BE2C (cell line): ENCODE measurements around the gene ZNF322.
A peak's percentile ranks its signal among the peaks of the same experiment; 100 is the strongest.

Experiments
- DNase-seq: peaks from one replicate; pipeline ENCODE4 v3.0.0-alpha.2; 2020
- H3K27me3 ChIP-seq: fragments of 250-450 bp; sonication (Bioruptor Pico); 2 replicates; pipeline ENCODE4 v1.5.1; 2020; ENCODE audit warnings: mild to moderate bottlenecking
- H3K36me3 ChIP-seq: fragments of 250-450 bp; sonication (Bioruptor Pico); 2 replicates; pipeline ENCODE4 v1.5.1; 2020; ENCODE audit warnings: mild to moderate bottlenecking
- H3K4me1 ChIP-seq: fragments of 250-450 bp; sonication (Bioruptor Pico); 2 replicates; pipeline ENCODE4 v1.5.1; 2020
- H3K4me3 ChIP-seq: 2 replicates; pipeline ENCODE4 v1.5.1; 2011; ENCODE audit warnings: low read depth, low read length
- H3K9me3 ChIP-seq: fragments of 250-450 bp; sonication (Bioruptor Pico); 2 replicates; pipeline ENCODE4 v1.5.1; 2020
- TF ChIP-seq, protein P1 (sequence below): IDR thresholded peaks from 2 replicates; pipeline ENCODE4 v1.5.1; 2012; ENCODE audit warnings: mild to moderate bottlenecking, low read depth, low read length

ZNF322 gene

DNA sequence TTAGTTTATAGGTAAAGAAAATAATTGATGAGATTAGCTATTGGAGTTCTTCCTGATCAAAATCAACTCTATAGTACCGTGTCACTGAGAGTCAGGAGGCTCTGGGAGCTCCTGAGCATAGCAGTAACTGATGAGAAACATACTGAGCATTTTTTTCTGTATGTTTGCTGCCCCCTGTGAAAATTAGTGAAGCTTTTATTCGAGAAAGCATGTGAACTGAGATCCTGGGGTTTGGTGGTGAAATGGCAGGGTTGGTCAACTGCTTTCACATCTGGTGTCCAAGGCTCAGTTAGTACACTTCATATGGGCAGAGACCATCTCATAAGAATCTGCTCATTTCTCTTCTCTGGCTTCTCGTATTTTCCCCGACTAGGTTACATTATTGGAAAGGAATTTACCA lies 66.9 kb downstream of the ZNF322 start:
- TF ChIP-seq, protein P1, sequence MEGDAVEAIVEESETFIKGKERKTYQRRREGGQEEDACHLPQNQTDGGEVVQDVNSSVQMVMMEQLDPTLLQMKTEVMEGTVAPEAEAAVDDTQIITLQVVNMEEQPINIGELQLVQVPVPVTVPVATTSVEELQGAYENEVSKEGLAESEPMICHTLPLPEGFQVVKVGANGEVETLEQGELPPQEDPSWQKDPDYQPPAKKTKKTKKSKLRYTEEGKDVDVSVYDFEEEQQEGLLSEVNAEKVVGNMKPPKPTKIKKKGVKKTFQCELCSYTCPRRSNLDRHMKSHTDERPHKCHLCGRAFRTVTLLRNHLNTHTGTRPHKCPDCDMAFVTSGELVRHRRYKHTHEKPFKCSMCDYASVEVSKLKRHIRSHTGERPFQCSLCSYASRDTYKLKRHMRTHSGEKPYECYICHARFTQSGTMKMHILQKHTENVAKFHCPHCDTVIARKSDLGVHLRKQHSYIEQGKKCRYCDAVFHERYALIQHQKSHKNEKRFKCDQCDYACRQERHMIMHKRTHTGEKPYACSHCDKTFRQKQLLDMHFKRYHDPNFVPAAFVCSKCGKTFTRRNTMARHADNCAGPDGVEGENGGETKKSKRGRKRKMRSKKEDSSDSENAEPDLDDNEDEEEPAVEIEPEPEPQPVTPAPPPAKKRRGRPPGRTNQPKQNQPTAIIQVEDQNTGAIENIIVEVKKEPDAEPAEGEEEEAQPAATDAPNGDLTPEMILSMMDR = peak; percentile 15; the same call in 1 of the 2 replicates
- Histone ChIP-seq H3K9me3 (no peaks in the 10 kb centered on the region), H3K36me3 (no peaks in the 10 kb centered on the region), H3K27me3 (no peaks in the 10 kb centered on the region), H3K4me3 (no peak overlapping the region), H3K4me1 (no peaks in the 10 kb centered on the region)
- no peak for DNase-seq

DNA sequence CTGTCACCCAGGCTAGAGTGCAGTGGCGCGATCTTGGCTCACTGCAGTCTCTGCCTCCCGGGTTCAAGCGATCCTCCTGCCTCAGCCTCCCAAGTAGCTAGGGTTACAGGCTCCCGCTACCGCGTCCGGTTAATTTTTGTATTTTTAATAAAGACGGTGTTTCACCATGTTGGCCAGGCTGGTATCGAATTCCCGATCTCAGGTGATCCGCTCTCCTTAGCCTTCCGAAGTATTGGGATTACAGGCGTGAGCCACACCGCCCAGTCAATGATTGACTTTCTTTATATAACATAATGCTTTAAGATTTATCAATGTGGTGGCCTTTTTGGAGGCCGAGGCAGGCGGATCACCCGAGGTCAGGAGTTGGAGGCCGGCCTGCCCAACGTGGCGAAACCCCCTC lies 70.6 kb downstream of the ZNF322 start:
- no peaks in the 10 kb centered on the region for H3K36me3 ChIP-seq
- no peaks in the 10 kb centered on the region for H3K9me3 ChIP-seq
- no peak overlapping the region for H3K4me3 ChIP-seq
- no peaks in the 10 kb centered on the region for H3K4me1 ChIP-seq
- peaks cover 3% of the 10 kb centered on the region; the same call in 1 of the 2 replicates for H3K27me3 ChIP-seq
- TF ChIP-seq, protein P1 = no peak
- no peak for DNase-seq
